ENCODE measurements around the gene MTHFD1L.

The MTHFD1L gene

DNA sequence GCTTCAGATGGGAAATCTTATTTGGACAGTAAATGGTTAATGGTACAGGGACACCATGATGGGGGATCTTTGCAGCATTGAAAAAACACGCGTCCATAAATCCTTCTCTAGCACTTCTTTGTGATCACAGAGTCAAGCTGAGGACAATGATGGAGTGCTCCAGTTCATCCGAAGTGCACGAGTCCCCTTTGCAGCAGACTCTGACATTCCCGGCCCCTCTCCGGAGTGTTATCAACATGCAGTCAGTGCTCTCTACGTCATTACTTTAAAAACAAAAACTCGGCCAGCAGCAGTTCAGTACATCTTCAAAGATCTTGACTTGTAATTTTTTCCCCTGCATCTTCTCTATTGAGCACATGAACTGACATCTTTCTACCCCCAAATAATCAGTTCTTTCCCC is 188.8 kb downstream of the MTHFD1L start:
- no peak overlapping the region for H3K4me3 Mint-ChIP-seq
- ATAC-seq: no peak
- peaks cover 38% of the 10 kb centered on the region for H3K36me3 Mint-ChIP-seq
- no peaks in the 10 kb centered on the region for H3K4me1 Mint-ChIP-seq
- H3K27ac Mint-ChIP-seq: no peak overlapping the region
- H3K9me3 Mint-ChIP-seq: no peaks in the 10 kb centered on the region
- H3K27me3 Mint-ChIP-seq: no peaks in the 10 kb centered on the region

DNA sequence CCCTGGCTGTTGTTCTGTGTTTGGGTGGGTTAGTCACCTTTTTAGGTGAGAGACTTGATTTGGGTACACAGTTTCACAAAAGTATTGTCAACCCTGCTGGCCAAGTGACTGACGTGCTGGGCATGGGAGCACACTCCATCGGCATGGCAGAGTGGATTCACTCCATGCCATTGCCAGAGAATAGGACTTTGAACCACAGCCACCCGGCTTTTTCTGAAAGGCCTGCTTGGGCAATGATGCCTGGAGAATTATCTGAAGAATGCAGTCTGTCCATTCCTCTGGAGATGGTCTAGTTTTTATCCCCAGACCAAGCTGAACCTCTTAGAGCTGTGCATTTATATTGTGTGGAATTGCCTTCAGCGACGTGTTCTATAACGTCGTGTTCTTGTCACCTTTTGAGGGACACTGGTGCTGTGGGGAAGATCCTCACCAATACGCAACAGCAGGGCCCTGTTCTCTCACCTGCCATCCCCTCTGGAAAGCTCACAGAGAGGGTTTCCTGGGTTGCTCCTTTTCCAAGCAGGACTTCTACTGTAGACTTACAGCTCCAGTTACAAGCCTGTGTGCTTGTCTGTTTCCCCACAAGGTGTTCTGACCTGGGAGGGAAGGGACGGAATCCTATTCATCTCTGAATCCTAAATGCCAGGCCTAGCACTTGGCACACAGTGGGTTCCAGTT is 190.9 kb downstream of the MTHFD1L start:
- ATAC-seq: no peak
- Mint-ChIP-seq H3K9me3 (no peaks in the 10 kb centered on the region), H3K27me3 (no peaks in the 10 kb centered on the region), H3K36me3 (peaks cover 33% of the 10 kb centered on the region), H3K27ac (no peak overlapping the region), H3K4me3 (no peak overlapping the region), H3K4me1 (no peaks in the 10 kb centered on the region)

DNA sequence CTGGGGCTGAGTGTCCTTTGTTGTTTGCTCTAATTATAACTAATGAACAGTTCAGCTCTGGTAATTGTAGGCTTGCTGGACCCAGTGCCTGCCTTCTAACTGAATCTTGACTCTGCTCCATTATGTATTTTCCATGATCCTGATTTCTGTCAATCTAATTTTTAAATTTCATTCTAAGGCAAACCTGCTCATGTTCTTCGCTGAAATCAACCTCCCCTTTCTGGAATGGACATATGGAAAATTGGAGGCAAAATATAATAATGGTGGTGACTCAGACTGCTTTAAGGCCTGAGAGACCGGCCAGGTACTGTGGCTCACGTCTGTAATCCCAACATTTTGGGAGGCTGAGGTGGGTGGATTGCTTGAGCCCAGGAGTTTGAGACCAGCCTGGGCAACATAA is 191.6 kb downstream of the MTHFD1L start:
- no peaks in the 10 kb centered on the region for H3K4me1 Mint-ChIP-seq
- peaks cover 26% of the 10 kb centered on the region for H3K36me3 Mint-ChIP-seq
- H3K4me3 Mint-ChIP-seq: no peak overlapping the region
- no peak for ATAC-seq
- no peaks in the 10 kb centered on the region for H3K9me3 Mint-ChIP-seq
- H3K27ac Mint-ChIP-seq: no peak overlapping the region
- no peaks in the 10 kb centered on the region for H3K27me3 Mint-ChIP-seq

DNA sequence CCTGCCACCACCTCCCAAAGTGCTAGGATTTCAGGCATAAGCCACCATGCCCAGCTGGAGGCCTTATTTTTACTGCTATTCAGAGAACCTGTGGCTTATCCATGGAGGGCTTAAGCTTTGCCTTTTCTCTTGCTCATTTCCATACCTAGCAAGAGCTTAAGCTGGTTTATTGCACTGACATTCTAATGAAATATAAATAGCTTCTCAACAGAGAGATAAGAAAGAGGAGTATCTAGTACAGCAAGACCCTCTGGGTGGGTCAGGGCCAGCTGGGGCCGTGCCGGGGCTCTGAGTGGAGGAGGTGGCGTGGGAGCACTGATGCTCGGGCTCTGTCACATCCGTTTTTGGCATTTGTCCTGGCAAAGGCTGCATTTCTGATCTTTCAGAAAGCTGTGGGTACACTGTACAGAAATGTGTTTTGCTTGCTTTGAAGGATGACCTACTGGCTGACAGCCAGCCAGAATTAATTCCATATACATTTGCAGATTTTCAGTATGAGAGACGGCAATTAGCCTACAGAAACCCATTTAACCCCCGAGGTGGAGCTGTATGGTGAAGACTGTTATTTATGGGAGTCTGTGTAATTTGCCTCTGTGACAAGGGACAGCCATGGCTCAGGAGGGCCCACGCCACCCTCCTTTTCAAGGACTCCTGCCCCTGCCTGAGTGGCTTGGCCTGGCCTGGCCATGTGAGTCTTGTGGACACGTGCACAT is 192.7 kb downstream of the MTHFD1L start:
- Mint-ChIP-seq H3K27me3 (no peaks in the 10 kb centered on the region), H3K4me3 (no peak overlapping the region), H3K27ac (no peak overlapping the region), H3K4me1 (no peaks in the 10 kb centered on the region), H3K36me3 (peaks cover 23% of the 10 kb centered on the region), H3K9me3 (no peaks in the 10 kb centered on the region)
- no peak for ATAC-seq

DNA sequence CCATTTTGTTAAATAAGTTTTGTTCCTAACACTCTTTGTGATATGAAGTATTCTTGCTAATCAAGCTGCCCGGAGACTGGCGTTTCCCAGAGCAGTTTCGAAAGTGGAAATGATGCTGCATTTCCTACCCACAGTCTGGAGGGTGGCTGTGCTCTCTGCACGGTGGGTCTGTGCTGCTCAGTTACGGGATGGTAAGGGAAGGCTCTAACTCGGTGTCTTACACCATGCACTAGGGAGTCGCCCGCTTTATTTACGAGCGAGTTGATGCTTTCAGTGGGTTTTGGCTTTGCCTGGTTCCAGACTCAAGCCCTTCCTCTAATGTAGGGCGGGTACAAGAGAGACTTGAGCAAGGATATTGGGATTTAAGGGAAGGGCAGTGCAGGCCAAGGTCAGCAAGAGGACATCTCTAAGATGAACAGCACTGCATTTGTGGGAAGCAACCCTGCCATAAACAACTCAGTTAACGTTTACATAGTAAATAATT is 194.2 kb downstream of the MTHFD1L start:
- Mint-ChIP-seq H3K36me3 (peaks cover 23% of the 10 kb centered on the region), H3K9me3 (no peaks in the 10 kb centered on the region), H3K4me1 (no peaks in the 10 kb centered on the region), H3K27me3 (no peaks in the 10 kb centered on the region), H3K27ac (no peak overlapping the region), H3K4me3 (no peak overlapping the region)
- ATAC-seq: no peak

DNA sequence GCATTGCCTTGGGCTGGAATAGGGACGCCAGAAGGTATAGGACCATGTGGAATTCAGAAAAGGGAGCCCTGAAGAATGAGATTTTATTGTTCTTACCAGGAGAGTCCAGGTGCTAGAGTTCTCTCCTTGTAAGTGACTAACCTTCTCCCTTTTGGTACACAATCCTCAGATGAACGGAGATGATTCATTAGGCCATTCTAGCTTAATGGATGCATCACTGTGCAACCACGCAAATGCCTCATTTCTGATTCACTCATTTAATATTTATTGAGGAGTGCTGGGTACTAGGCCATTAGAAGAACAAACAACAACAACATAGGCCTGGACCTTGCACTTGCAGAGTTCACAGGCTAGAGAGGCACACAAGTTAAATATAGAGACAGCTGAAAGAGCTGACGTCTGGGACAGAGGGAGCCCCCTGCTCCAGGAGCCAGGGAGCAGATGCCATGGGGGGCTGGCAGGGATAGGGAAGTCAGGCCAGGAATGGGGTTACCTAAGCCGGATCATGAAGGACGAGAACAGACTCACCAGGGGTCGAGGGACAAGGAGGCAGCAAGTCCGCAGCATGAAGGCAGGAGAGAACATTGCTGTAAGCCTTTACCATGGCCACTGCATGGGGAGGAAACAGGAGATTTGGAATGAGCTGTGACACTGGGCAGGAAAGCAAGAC is 194.7 kb downstream of the MTHFD1L start:
- H3K4me3 Mint-ChIP-seq: no peak overlapping the region
- H3K36me3 Mint-ChIP-seq: peaks cover 27% of the 10 kb centered on the region
- no peaks in the 10 kb centered on the region for H3K27me3 Mint-ChIP-seq
- no peak overlapping the region for H3K27ac Mint-ChIP-seq
- H3K4me1 Mint-ChIP-seq: no peaks in the 10 kb centered on the region
- no peak for ATAC-seq
- no peaks in the 10 kb centered on the region for H3K9me3 Mint-ChIP-seq

DNA sequence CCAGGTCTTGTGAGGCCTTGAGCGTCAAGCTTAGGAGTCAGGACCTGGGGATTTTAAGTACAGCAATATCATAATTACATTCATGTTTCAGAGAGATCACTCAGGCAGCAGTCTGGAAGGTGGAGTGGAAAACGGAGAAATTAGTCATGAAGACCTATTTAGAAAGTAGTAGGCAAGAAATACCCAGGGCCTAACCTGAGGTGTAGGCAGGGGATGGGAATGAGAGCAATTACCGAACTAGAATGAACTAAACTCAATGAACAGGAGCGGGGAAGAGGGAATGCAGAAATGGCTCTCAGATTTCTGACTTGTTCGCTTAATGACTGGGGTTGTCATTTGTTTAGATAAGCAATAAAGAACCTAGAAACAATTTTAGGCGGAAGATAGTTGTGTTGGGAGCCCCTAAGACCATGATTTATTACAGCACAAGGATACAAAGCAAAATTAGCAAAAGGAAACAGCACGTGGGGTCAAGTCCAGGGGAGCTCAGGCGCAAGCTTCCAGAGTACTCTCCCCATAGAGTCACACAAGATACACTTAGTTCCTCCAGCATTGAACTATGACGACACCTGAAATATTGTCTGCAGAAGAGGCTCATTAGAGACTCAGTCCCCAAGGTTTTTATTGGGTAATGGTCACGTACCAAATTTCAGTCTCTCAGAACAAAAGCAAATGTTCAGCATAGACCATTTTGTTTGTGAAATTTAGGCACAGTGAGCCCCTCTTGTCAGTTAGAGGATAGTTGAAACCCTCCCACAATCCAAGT is 195.4 kb downstream of the MTHFD1L start:
- H3K27me3 Mint-ChIP-seq: no peaks in the 10 kb centered on the region
- no peak for ATAC-seq
- no peak overlapping the region for H3K27ac Mint-ChIP-seq
- no peaks in the 10 kb centered on the region for H3K9me3 Mint-ChIP-seq
- peaks cover 35% of the 10 kb centered on the region for H3K36me3 Mint-ChIP-seq
- no peak overlapping the region for H3K4me3 Mint-ChIP-seq
- H3K4me1 Mint-ChIP-seq: no peaks in the 10 kb centered on the region

DNA sequence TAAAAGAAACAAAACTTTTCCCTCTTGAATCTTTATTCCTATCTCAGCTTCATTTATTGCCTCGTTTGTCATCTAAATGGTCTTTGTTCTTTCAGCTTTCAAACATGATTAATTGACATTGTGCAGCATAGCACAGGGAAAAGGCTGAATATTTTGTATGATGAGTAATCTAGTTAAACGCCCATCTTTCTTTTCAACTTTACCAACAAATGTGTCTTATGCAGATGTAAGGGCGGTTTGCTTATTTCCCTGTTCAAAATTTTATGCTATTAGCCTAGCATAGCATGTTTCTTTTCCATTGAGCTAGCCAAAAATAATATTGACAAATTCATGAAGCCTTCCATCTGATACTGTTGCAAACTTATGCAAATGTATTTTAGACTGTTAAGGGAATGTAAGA is 197.8 kb downstream of the MTHFD1L start:
- Mint-ChIP-seq H3K4me3 (no peak overlapping the region), H3K27me3 (no peaks in the 10 kb centered on the region), H3K9me3 (no peaks in the 10 kb centered on the region), H3K4me1 (no peaks in the 10 kb centered on the region), H3K27ac (no peak overlapping the region), H3K36me3 (peaks cover 28% of the 10 kb centered on the region)
- no peak for ATAC-seq

DNA sequence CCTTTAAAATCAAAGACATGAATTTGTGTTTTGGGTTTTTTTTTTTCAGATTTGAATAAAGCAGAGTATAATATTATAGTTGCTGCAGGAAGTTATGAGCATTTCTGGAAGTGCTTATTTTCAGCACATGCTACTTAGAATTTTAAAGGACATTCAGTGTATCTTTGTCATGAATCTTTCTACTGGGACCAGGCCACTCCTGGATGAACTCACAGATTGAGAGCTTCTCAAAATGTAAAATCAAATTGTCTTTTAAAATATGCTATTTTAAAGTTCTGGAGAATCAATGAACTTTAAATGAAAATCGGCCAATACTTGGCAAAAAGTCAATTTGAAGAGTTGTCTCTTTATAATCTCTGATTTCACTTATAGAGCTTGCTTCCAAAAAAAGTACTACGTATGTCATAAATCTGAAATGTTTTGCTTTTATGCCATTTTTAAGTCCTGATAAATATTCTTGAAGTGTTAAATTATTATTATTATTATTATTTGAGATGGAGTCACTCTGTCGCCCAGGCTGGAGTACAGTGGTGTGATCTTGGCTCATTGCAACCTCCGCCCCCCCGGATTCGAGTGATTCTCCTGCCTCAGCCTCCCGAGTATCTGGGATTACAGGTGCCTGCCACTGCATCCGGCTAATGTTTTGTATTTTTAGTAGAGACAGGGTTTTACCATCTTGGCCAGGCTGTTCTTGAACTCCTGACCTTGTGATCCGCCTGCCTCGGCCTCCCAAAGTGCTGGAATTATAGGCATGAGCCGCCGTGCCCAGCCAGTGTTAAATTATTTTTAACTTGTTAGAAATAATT is 198.5 kb downstream of the MTHFD1L start:
- H3K27ac Mint-ChIP-seq: no peak overlapping the region
- no peak overlapping the region for H3K4me3 Mint-ChIP-seq
- H3K36me3 Mint-ChIP-seq: peaks cover 31% of the 10 kb centered on the region
- no peaks in the 10 kb centered on the region for H3K27me3 Mint-ChIP-seq
- H3K4me1 Mint-ChIP-seq: no peaks in the 10 kb centered on the region
- ATAC-seq: no peak
- H3K9me3 Mint-ChIP-seq: no peaks in the 10 kb centered on the region

DNA sequence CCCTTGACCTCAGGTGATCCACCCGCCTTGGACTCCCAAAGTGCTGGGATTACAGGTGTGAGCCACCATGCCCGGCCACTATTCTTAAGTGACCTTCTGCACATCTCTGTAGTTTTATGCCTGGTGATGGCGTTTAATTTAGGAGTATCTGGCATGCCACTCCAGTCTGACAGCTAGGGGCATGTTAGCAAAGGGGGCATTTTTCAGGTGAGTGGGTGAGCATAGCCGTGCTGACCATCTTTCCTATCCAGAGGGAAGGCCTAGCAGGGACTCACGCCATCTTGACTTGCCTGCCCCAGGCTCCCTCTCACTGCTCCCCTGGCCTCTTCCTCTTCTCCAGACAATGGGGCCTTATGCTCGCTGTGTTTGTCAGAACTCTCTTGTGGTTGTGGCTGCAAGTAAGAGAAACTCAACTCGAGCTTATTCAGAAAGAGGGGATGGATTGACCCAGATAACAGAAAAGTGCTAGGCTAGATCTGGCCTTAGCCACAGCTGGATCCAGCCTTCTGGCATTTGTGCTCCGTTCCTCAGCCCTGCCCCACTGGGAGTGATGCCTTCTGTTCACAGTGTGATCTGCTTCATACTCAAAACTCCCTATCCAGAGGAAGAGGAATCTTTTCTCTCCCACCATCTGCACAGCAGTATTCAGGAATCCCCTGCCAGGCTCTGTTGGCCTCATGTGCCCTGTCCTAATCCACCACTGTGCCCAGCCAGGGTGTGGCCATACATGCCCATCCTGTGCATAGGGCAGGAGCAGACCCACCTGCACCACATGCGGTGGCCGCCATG is 199.7 kb downstream of the MTHFD1L start:
- H3K9me3 Mint-ChIP-seq: no peaks in the 10 kb centered on the region
- H3K4me1 Mint-ChIP-seq: no peaks in the 10 kb centered on the region
- no peaks in the 10 kb centered on the region for H3K27me3 Mint-ChIP-seq
- no peak overlapping the region for H3K27ac Mint-ChIP-seq
- H3K4me3 Mint-ChIP-seq: no peak overlapping the region
- ATAC-seq: no peak
- peaks cover 41% of the 10 kb centered on the region for H3K36me3 Mint-ChIP-seq

DNA sequence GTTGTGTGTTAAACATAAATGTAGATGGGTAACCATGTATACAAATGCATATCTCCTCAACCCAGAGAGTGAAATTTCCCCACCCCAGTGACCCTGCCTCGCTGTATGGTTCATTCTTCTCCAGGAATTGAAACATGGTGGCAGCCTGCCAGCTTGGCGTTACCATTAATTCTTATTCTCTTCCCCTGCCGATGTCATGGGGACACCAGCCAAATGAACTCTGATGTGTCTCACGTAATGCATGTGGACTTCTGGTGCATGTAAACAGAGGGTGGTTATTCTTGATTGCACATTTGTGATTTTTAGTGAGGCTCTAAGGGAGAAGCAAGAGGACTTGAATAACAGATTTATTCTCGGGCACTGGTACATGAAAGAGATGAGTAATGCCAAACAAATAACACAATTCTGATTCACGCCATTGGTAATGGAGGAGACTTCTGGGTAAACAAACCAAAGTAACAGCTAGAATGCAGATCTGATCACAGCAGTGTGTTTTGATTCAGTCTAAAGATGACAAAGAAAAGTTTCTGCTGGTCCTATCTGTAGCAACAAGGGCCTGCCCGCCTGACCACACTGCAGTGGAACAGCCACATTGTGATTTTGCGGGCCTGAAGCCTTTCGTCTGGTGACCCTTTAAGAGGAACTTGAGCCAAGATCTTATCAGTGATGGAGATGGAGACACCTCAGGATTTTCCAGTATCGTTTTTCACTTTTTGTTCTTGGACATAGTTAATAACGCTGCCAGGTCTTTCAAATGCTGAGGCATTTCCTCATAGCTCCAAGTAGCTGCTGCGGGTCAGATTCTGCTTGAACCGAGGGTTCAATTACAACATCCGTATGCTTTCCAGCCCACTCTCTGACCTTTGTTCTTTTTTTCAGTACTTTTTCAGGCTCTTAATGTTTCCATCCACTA is 202.4 kb downstream of the MTHFD1L start:
- Mint-ChIP-seq H3K9me3 (no peaks in the 10 kb centered on the region), H3K27me3 (no peaks in the 10 kb centered on the region), H3K4me3 (no peak overlapping the region), H3K27ac (no peak overlapping the region), H3K4me1 (peaks cover 8% of the 10 kb centered on the region), H3K36me3 (peaks cover 50% of the 10 kb centered on the region)
- no peak for ATAC-seq

DNA sequence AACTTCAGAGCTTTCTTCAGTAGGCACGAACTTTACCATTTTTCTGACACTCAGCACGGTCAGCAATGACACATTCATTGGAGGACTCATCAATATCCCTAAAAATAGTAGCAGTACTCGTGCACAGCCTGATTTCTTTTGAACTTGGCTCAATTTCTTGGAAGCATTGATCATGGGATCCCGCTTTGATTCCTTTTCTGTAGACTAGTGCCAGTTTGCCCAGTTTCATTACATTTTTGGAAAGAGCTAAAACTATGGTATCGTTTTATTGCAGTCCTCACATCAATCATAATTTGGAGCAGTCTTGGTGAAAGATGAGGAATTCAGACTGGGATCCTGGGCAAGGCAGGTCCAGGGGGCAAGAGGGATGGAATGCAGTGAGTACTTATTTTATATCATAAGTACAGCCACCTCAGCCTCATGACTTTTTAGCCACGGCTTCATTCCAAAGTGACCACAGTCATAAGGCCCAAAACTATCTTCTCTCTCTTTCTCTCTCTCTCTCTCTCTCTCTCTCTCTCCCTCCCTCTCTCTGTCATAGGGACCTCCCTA is 203.3 kb downstream of the MTHFD1L start:
- Mint-ChIP-seq H3K9me3 (no peaks in the 10 kb centered on the region), H3K4me1 (peaks cover 17% of the 10 kb centered on the region), H3K36me3 (peaks cover 58% of the 10 kb centered on the region), H3K27ac (no peak overlapping the region), H3K27me3 (no peaks in the 10 kb centered on the region), H3K4me3 (no peak overlapping the region)
- ATAC-seq: no peak

DNA sequence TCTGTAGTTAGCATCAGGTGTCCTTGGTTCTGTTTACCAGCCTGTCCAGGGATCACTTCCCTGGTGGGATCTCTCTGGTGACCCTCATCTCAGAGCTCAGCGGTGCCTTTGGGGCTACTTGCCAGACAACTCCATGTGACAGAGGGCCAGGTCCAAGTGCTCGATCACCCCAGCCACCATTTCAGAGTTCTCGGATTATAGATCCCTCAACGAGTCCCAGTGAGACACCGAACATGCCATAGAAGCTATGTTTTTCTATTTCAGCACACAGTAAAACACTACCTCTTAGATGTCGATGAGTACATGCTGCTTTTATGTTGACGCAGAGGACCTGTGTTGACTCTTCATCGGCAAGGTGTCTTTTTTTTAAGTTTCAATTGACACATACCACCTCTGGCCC is 204.1 kb downstream of the MTHFD1L start:
- H3K9me3 Mint-ChIP-seq: no peaks in the 10 kb centered on the region
- ATAC-seq: no peak
- no peak overlapping the region for H3K4me3 Mint-ChIP-seq
- H3K4me1 Mint-ChIP-seq: peaks cover 17% of the 10 kb centered on the region
- H3K36me3 Mint-ChIP-seq: peaks cover 61% of the 10 kb centered on the region
- H3K27me3 Mint-ChIP-seq: no peaks in the 10 kb centered on the region
- no peak overlapping the region for H3K27ac Mint-ChIP-seq
